Left forelimb (tissue), 1 donor: Measurements from ENCODE around the gene OPN4.

Source experiments
- DNase-seq: peaks from one replicate; pipeline ENCODE4 v3.0.0-alpha.2; 2018; ENCODE audit warnings: low spot score

OPN4 gene

DNA sequence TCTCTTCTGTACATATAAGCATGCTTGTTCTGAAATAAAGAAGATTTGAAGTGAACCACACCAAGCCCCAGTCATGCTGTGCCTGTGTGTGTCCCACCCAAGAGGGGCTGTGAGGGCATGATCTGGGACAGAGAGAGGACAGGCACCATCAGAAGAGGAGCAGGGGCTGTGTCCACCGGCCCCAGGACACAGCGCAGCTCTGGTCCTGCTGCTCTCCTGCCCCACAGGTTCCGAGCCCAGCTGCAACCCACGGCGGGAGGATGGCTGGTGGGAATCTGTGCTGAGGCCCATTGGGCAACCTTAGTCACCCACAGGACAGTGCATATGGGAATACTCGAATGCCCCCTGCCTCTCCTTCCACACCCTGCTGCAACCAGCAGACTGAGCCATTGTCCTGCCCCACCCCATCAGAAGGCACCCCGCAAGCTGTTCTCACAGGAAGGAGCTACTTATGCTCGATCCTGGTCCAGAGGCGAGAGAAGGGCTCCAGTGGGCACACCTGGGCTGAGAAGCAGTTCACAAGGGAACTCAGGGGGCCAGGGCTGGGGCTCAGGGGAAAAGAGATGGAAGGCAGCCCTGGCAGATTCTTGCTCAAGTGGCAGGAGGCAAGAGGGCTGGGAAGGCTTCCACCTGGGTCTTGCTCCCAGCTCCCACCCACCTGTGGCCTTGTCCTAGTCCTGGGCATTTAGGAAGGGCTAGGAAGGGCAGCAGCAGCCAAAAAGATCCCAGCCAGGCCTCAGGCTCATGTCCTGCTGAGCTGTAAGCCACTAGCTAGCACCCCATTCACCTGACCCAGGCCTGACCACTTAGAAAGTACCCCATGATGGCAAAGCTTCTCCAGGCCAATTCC lies 45.9 kb downstream of the OPN4 start:
- no peak for DNase-seq

DNA sequence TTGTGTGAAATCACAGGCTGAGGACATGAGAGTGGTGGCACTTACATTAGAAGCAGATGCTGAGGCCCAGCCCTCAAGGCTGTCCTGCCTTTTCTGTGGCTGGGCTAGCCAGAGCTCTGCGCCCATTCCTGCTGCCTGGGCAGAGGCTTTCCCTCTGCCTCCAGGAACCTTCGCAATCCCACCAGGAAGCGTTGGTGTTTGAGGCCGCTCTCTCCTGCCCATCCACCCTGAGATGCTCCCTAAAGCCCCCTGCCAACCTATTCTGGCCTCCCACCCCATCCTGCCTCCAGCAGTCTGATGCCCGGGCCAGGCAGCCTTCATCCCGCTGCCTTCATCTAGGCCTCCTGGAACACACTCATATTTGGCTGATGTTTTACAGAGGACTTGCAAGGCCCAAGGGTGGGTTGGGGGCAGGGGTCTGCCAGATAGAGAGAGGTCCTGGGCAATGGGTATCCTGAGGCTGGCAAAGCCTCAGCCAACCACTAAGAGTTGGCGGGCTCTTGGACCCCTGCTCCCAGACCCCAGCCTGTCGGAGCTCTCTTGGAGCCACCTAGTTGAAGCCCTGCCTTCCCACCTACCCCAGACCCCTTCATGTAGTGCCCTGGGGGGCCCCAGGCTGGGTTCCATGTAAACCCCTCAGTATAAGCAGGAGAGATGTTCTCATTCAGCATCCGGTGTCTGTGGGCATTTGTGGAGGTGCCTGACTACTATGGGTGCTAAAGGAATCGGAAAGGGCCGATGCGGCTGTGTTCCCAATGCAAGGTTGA lies 46.7 kb downstream of the OPN4 start:
- no peak for DNase-seq

DNA sequence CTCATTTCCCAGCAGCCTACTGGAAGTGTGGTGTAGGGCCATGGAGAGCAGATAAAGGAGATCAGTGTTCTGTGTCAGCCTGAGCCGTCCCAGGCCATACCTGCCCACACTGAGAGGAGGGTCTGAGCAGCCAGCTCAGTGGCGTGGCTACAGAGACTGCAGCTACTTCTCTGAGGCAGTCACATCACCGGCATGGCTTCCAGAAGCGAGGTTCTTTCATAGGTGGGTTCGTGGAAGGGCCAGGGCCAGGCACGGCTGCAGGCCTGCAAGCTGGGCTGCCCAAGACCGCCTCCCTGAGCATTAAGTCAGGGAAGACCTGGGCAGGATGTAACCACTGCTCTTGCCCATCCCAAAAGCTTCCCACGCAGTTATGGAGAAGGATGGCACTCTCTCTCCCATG lies 48.8 kb downstream of the OPN4 start:
- DNase-seq: no peak

DNA sequence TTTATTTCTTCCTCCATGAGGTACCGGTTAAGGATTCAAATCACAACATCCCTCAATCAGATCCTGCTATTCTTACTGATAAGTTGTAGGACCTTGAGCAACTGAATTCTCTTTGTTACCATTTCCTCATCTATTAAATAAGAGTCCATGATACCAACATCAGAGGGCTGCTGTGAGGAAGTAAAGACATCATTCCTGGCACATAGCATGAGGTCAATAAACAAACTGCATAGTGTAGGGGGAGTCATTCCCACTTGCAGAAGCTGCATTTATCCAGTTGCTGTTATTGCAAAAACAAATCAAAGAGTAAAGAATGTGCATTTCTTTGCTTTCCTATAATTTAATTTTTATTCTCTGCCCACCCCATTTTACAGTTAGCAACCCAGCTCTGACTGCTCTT lies 50.8 kb downstream of the OPN4 start:
- DNase-seq: no peak

DNA sequence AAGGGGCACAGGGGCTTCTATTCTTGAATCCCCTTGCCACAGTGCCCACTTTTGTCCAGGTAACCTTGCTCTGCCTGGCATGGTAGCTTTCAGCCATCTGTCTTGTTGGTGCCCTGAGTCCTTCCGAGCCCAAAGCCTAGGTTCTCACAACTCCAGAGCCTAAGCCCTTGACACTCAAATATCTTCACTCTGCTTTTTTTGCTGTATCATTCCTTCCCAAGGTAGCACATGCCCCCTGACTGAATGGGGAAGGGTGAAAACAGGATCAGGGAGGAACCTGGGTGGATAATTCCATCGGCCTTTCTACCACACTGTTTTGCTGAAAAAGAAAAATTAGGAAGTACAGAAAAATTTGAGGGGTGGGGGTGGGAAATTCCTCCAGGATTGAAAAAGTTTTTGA lies 51.6 kb downstream of the OPN4 start:
- no peak for DNase-seq

DNA sequence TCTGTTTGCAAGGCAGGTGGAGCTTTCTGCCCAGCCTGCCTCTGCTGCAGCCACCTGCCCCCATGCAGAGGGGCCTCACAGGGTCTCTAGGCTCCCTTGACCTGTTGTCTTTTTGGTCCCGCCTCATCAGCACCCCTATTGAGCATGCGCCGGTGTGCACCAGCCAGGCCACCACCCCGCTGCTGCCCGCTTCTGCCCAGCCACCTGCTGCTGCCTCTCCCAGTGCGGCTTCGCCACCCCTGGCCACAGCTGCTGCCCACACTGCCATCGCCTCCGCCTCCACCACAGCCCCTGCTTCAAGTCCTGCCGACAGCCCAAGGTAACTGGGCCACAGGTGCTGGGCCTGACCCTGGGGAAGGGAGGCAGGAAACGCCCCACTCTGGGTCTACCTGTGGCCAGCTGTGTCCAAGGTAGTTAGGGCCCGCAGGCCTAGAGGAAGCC lies 52.1 kb downstream of the OPN4 start:
- DNase-seq: no peak

DNA sequence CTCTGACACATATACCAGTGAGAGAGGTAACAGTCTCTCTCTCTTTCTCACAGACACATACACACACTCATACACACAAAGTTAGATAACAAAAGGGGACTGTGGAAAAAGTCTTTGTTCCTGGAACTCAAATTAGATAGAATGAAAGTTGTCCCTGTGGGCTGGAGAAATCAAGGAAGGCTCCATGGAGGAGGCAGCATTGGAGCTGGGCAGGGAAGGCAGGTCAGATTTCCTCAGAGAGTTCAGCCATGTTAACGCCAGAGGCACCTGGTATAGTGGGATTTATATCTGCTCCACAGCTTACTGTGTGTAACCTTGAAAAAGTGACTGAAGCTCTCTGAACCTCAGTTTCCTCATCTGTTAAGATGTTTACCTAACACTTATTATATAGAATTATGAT lies 52.6 kb downstream of the OPN4 start:
- no peak for DNase-seq

DNA sequence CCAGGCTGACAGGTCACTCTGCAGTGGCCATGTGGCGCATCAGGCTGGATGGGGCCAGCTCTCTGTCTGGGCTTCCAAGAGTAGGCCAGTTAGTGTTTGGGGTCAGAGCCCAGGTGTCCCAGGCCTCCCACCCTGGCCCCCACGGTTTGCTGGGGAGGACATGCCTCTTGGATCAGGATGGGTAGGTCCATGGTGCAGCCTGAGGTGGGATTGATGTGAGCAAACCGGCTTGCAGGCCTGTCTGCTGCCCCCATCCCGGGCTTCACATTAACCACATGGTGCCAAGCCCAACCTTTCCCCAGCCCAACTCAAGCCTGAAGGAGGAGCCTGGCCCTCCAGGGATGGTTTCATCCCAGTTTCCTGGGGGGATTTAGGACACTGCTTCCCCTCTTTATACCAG lies 53.2 kb downstream of the OPN4 start:
- DNase-seq: no peak

DNA sequence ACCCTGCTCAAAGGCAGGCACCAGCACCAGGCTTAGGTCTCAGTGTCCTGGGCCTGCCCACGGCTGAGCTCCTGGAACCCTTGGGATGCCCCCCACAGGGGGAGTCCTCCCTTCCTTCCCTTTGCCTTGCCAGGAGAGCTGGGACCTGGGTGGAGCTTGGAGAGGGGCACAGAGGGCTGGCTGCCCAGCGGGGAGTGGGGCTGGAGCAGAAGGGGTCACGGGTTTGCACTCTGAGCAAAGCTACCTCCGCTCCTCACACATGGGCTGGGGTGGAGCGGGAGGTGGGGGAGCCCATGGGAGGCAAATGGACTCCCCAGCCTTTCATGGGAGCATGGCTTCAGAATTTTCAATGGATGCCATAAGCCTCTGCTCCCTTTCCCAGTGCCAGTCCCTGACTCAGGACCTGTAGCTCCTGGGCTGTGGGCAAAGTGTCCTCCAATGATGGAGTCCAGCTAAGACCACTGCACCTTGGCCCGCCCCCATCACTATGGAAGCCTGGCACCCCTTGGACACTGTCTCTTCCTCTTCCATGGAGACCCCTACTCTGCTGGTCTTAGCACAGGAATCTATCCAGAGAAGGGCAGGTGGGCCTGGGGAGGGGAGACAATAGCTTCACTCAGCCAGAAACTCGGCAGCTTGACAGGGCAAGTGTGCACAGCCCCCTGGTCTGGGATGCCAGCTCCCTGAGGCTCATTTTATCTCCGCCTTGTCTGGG lies 53.9 kb downstream of the OPN4 start:
- DNase-seq: no peak

DNA sequence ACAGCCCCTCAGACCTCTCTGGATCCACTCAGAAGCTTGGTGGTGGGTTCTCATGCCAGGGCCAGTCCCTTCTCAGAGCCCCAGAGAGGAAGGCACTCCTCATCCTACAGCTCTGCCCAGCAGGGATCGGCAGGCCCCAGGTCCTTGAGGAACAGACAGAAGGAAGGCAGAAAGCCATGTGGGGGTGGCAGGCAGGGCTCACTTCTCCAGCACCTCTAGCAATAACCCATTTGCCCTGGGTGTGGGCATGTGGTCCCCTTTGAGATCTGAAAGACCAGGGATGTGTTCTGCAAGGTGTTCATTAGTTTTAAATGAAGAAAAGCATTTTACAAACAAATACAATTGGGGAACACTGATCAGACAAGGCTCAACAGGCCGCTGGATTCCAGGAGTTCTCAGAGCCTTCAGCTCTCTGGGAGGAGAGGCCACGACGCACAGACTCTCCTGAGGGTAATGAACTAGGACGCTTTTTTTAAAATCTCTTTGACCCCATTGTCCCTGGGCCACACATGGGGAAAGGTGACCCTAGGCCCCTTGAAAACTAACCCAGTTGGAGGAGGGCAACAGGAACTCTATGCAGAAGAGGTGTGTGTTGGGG lies 54.5 kb downstream of the OPN4 start:
- no peak for DNase-seq

DNA sequence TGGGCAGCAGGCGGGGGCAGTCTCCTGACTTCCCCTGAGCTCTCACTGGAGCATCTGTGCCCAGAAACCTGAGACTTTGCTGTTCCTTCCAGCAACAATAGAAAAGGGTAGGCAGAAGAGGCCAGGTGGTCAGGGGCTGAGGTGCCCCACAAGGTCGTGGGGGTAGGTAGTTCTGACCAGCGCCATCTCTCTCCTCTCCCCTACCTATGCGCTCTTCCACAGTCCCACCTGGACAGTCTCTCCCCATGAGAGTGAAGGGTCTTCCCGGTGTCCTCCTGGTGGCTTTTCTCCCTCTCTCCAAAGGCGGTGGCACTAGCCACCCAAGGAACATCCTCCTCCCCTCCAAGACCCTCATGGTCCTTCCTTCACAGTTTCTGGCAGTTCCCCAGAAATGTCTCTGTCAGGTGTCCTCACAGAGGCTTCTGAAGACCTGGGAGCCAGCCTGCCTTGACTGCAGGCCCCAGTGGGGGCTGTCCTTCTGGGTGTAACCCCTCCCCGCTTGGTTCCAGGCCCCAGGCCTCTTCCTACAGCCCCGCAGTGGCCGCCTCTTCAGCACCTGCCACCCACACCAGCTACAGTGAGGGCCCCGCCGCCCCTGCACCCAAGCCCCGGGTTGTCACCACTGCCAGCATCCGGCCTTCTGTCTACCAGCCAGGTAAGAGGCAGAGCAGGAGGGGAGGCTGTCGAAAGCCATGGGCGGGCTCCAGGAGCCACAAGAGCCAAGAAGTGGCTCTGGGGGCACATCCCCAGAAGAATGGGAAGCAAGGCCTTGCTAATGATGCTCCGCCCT lies 55.2 kb downstream of the OPN4 start:
- DNase-seq: no peak

DNA sequence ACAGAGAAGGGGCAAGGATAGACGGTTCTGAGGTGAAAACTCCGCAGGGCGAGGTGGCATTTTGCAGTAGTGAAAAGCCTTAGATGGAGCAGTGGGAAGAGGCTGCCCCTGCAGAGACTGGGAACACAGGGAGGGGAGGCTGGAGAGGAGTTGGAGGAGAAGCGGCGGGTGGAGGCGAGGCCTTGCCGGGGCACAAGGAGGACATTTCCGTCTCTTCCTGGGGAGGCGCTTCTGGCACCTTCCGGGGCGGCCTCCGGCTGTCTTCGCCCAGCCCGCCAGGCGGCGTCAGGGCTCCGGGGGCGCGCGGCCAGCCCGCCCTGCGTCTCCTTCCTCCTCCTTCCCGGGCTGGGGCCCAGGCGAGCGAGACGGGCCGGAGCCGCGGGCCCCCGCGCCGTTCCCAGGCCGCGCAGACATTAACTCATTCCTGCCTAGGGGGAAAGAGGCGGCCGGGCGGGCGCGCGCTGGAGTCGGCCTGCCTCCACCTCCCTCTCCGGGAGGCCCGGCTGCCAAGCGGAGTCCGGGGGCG lies 56.7 kb downstream of the OPN4 start:
- peak; percentile 96 for DNase-seq

DNA sequence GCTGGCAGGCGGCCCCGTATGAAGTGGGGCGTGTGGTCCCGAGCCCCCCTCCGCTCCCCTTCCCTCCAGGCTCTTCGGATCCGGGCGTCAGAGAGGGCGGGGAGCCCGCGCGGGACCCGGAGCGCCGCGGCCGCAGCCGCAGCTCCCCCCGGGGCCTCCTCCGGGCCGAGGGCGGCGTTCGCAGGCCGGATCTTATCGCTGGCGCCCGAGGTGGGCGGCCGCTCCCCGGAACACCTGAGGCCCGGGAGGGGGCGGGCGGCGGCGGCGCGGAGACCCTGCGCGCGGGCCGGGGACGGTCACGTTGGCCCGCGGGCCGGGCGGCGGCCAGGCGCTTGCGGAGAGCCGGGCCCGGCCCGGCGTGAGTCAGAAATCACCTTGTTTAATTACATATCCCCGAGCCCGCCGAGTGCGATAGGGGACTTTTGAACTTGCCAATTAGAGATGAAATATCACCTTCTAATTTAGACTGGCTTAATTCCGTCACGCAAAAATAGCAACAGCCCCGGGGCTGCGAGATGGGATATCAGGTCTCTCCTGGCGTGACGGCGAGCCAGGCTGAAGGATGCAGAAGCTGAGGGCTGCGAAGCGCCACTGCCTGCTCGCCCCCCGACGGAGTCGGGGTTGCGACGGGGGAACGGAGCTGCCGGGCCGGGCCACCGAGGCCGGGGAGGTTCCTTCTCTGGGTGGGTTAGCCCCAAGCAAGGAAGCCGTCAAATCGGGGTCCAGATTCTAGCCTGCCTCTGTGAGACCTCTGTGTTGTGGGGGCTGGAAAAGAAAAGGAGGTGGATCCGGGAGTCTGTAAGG lies 57.4 kb downstream of the OPN4 start:
- DNase-seq: no peak

DNA sequence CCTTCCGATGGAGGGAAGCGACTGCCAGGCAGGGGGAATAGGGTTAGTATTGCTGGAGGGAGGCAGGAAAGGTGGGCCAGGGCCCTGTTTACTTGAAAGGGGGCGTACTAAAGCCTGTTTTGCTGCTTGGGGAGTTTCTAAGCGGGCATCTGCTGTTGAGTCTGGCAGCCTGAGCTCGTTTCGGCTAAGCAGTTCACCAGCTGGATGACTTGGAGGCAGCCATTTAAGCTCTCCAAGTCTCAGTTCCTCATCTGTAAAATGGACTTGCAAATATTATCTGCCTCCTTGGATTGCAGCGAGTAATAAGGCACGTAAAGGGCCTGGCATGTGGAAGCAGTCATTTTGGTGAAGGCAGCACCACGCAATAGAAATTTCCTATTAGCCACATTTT lies 58.0 kb downstream of the OPN4 start:
- DNase-seq: no peak

DNA sequence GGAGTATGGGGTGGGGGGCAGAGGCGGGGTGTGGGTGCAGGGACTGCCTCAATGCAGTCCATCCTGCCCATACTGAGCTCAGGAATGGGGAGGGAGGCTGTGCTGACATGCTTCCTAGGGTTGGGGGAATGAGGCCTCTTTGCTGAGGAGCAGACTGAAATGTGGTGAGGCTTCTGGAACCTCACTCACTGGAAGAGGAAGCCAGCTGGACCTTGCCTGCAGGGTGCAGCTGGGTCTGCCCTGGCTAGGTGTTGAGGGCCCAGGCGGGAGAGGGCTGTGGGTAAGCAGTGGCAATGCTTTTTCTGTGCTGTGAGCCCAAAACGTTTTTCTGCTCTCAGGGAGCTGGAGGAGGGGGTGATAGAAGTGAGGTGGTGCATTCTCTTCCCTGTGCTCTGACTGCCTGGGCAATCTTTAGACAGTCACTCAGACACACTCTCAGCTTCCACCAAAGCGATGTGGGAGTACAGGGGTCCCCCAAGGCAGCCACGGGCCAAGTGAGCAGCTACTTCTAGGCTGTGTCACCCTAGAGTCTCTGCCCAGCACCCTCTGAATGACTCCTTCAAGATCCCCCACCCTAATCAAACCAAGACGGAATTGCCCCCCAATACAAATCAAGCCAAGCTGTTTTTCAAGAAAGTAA lies 60.9 kb downstream of the OPN4 start:
- DNase-seq: no peak

DNA sequence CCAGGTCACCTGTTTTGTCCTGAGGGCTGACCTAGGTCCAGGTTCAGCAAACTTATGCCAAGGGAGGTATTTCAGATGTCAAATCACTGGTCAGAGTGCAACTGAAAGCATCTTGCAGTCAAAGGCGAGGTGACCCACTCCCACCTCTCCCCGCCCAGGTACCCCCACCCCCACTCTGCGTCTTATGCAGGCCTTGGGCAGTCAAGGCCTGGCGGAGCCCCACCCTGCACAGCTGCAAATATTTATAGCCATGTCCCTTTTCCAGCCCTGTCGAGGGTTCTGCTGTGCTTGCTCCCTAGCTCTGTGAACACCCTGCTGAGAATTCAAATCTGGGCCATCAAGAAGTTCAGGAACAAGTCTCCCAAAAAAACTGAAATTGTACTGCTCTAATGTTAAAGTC lies 61.5 kb downstream of the OPN4 start:
- DNase-seq: no peak
